ENCODE results near the gene PLD2.

PLD2 gene

DNA sequence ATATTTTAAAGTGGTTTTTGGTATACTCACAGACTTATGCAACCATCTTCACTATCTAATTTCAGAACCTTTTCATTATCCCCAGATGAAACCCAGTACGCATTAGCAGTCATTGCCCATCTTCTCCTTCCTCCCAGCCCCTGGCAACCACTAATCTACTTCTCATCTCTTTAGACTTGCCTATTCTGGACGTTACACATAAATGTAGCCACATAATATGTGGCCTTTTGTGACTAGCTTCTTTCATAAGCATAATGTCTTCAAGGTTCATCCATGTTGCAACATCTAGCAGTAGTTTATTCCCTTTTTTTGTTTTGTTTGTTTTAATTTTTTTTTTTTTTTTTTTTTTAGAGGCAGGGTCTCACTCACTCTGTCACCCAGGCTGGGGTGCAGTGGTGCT, 63.9 kb downstream of the PLD2 start:
- H3K27ac ChIP-seq (ENCODE audit: low read depth, low read length): no peak overlapping the region
- H3K9ac ChIP-seq (ENCODE audit: low read length): no peak overlapping the region
- no peak overlapping the region for H3K4me3 ChIP-seq (ENCODE audit: insufficient read depth, low read length, poor library complexity, severe bottlenecking)
- H3K79me2 ChIP-seq (ENCODE audit: insufficient read depth, low read length): peaks cover 4% of the 10 kb centered on the region; the same call in 1 of the 2 replicates
- H3F3A ChIP-seq (ENCODE audit: insufficient read depth): no peaks in the 10 kb centered on the region
- H3K27me3 ChIP-seq (ENCODE audit: low read length): no peaks in the 10 kb centered on the region
- no peaks in the 10 kb centered on the region for H3K9me3 ChIP-seq (ENCODE audit: insufficient read depth, low read length)
- H3K36me3 ChIP-seq (ENCODE audit: low read length): no peaks in the 10 kb centered on the region
- no peaks in the 10 kb centered on the region for H3K9me2 ChIP-seq (replicated peaks; ENCODE audit: insufficient read depth, low read length)
- TF ChIP-seq CTCF (IDR thresholded peaks at IDR 0.05; ENCODE audit: insufficient read depth, low read length, poor library complexity, severe bottlenecking) (no peak), EZH2phosphoT487 (conservative IDR thresholded peaks at IDR 0.05; ENCODE audit: low read length) (no peak)
- H3K4me2 ChIP-seq (ENCODE audit: low read depth, low read length, poor library complexity, severe bottlenecking): no peak overlapping the region
- no peak overlapping the region for H2AFZ ChIP-seq (ENCODE audit: low read depth, low read length, severe bottlenecking)
- no peaks in the 10 kb centered on the region for H4K20me1 ChIP-seq (ENCODE audit: low read depth, low read length)

DNA sequence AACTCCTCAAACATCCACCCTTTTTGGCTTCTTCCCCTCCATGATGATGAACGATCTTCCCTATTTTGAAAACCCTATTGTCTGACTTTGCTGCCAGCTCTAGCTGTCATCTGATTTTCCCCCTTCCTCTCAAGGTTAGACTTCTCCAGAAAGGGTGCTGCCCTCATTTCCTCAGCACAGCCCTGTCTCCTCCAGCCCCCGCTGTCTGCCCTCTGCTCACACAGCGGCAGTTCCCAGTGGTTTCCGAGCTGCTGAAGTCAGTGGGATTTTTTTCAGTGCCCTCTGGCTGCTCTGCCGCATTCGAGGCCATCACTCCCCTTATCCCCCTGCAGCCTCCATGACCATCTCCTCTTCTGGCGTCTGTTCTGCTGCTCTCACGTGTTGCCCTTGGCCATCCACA, 65.8 kb downstream of the PLD2 start:
- H3K27me3 ChIP-seq (ENCODE audit: low read length): no peaks in the 10 kb centered on the region
- H3K79me2 ChIP-seq (ENCODE audit: insufficient read depth, low read length): peaks cover 4% of the 10 kb centered on the region; the same call in 1 of the 2 replicates
- TF ChIP-seq EZH2phosphoT487 (conservative IDR thresholded peaks at IDR 0.05; ENCODE audit: low read length) (no peak), CTCF (IDR thresholded peaks at IDR 0.05; ENCODE audit: insufficient read depth, low read length, poor library complexity, severe bottlenecking) (no peak)
- H3K9me2 ChIP-seq (replicated peaks; ENCODE audit: insufficient read depth, low read length): no peaks in the 10 kb centered on the region
- no peaks in the 10 kb centered on the region for H4K20me1 ChIP-seq (ENCODE audit: low read depth, low read length)
- H3K4me2 ChIP-seq (ENCODE audit: low read depth, low read length, poor library complexity, severe bottlenecking): no peak overlapping the region
- H3K9ac ChIP-seq (ENCODE audit: low read length): no peak overlapping the region
- H3K27ac ChIP-seq (ENCODE audit: low read depth, low read length): no peak overlapping the region
- H3K36me3 ChIP-seq (ENCODE audit: low read length): no peaks in the 10 kb centered on the region
- no peaks in the 10 kb centered on the region for H3K9me3 ChIP-seq (ENCODE audit: insufficient read depth, low read length)
- H2AFZ ChIP-seq (ENCODE audit: low read depth, low read length, severe bottlenecking): no peak overlapping the region
- no peaks in the 10 kb centered on the region for H3F3A ChIP-seq (ENCODE audit: insufficient read depth)
- H3K4me3 ChIP-seq (ENCODE audit: insufficient read depth, low read length, poor library complexity, severe bottlenecking): no peak overlapping the region
